K562 (cell line): Measurements from ENCODE around the gene GRB2. TPM values are rescaled to one million over a fixed set of nuclear protein-coding genes. Genes with fewer than 3 reads are reported as not detected.

ENCODE experiments used
- ADNP ChIP-seq: fragments of 200-800 bp; sonication (Bioruptor generic); IDR thresholded peaks from 2 replicates; pipeline ENCODE4 v1.6.1; 2016; ENCODE audit warnings: missing genetic modification characterization, missing compliant biosample characterization
- ARID1B ChIP-seq: fragments of 450-650 bp; IDR thresholded peaks from 2 replicates; pipeline ENCODE4 v1.6.1; 2016; ENCODE audit warnings: antibody characterized with exemption, mild to moderate bottlenecking, inconsistent platforms
- BACH1 ChIP-seq: fragments of 200-800 bp; sonication (Bioruptor generic); IDR thresholded peaks from 2 replicates; pipeline ENCODE4 v1.6.1; 2016; ENCODE audit warnings: missing genetic modification characterization, missing compliant biosample characterization
- BDP1 ChIP-seq: IDR thresholded peaks from 3 replicates; pipeline ENCODE4 v1.6.1; 2011; ENCODE audit not compliant: insufficient read length, insufficient read depth
- BRF2 ChIP-seq: IDR thresholded peaks from 3 replicates; pipeline ENCODE4 v1.6.1; 2011; ENCODE audit warnings: borderline replicate concordance, mild to moderate bottlenecking; ENCODE audit not compliant: insufficient read length, insufficient read depth
- CBFA2T3 ChIP-seq: fragments of 450-650 bp; IDR thresholded peaks from 2 replicates; pipeline ENCODE4 v1.6.1; 2017
- CSDE1 ChIP-seq, 2 experiments: fragments of 450-650 bp; IDR thresholded peaks; 2 replicates each; pipeline ENCODE4 v1.6.1; 2016; ENCODE audit warnings: mild to moderate bottlenecking in 1 of 2
- ETV1 ChIP-seq: fragments of 450-650 bp; conservative IDR thresholded peaks from 2 replicates; pipeline ENCODE4 v1.6.1; 2016; ENCODE audit warnings: missing genetic modification characterization, control low read depth, low read depth, missing compliant biosample characterization
- FOXM1 ChIP-seq, 2 experiments: fragments of 450-650 bp in 1 of 2; sonication (generic) in 1 of 2; formaldehyde crosslinking in 1 of 2; IDR thresholded peaks; 2 replicates each; pipeline versions ENCODE4 v1.6.1 to v1.9.0; 2017 to 2022; ENCODE audit warnings: low read depth in 2 of 2, mild to moderate bottlenecking in 2 of 2, missing genetic modification reagents in 1 of 2, moderate library complexity in 1 of 2
- FUS ChIP-seq: fragments of 200-400 bp; formaldehyde crosslinking; optimal IDR thresholded peaks from 2 replicates; pipeline ENCODE3; 2017; ENCODE audit warnings: low read depth, low read length
- HDAC1 ChIP-seq, 2 experiments: fragments of 450-650 bp; IDR thresholded peaks; 2 replicates each; pipeline ENCODE4 v1.6.1; 2016 to 2017; ENCODE audit warnings: inconsistent platforms in 1 of 2, mild to moderate bottlenecking in 1 of 2, moderate library complexity in 1 of 2
- HOMEZ ChIP-seq: fragments of 250-450 bp; sonication (Bioruptor Pico); IDR thresholded peaks from 2 replicates; pipeline ENCODE4 v1.4.0; 2020; ENCODE audit warnings: mild to moderate bottlenecking, moderate library complexity
- MCM3 ChIP-seq: fragments of 450-650 bp; IDR thresholded peaks from 2 replicates; pipeline ENCODE4 v1.6.1; 2016
- PHF20 ChIP-seq: fragments of 450-650 bp; IDR thresholded peaks from 2 replicates; pipeline ENCODE4 v1.6.1; 2018; ENCODE audit not compliant: partially characterized antibody
- RAD21 ChIP-seq, 2 experiments: fragments of 250-450 bp in 1 of 2; fragments of 450-650 bp in 1 of 2; sonication (Bioruptor Pico) in 1 of 2; formaldehyde crosslinking in 1 of 2; IDR thresholded peaks in 1 of 2; conservative IDR thresholded peaks in 1 of 2; 2 replicates each; pipeline versions ENCODE4 v1.4.0 to v1.8.0; 2020 to 2022; ENCODE audit warnings: mild to moderate bottlenecking in 2 of 2, moderate library complexity in 1 of 2
- RB1 ChIP-seq: fragments of 450-650 bp; IDR thresholded peaks from 2 replicates; pipeline ENCODE4 v1.6.1; 2017; ENCODE audit warnings: low read depth, mild to moderate bottlenecking
- SIN3A ChIP-seq, 2 experiments: fragments of 150-350 bp in 1 of 2; IDR thresholded peaks; 2 replicates each; pipeline ENCODE4 v1.6.1; 2011 to 2016; ENCODE audit warnings: borderline replicate concordance in 2 of 2, low read depth in 2 of 2, low read length in 2 of 2, mild to moderate bottlenecking in 2 of 2, moderate library complexity in 2 of 2; ENCODE audit not compliant: control insufficient read depth in 1 of 2
- U2AF1 ChIP-seq: fragments of 200-400 bp; formaldehyde crosslinking; optimal IDR thresholded peaks from 2 replicates; pipeline ENCODE3; 2017; ENCODE audit warnings: mild to moderate bottlenecking, low read depth, low read length, moderate library complexity
- ZBTB12 ChIP-seq: fragments of 250-450 bp; sonication (Bioruptor Pico); IDR thresholded peaks from 2 replicates; pipeline ENCODE4 v1.4.0; 2020
- ZNF23 ChIP-seq: fragments of 250-450 bp; sonication (Bioruptor Pico); IDR thresholded peaks from 2 replicates; pipeline ENCODE4 v1.4.0; 2020; ENCODE audit warnings: mild to moderate bottlenecking
- ZNF24 ChIP-seq: fragments of 450-650 bp; IDR thresholded peaks from 2 replicates; pipeline ENCODE4 v1.6.1; 2016
- ZNF280A ChIP-seq: fragments of 450-650 bp; IDR thresholded peaks from 2 replicates; pipeline ENCODE4 v1.6.1; 2018; ENCODE audit warnings: mild to moderate bottlenecking, low read depth; ENCODE audit not compliant: partially characterized antibody
- ZNF561 ChIP-seq: fragments of 450-650 bp; formaldehyde crosslinking; conservative IDR thresholded peaks from 2 replicates; pipeline ENCODE4 v1.4.0; 2020; ENCODE audit warnings: mild to moderate bottlenecking, moderate library complexity
- polyA plus RNA-seq, 8 experiments: library from polyadenylated mRNA; depleted of rRNA in 4 of 8; stranded (reverse) in 5 of 8; unstranded in 3 of 8; fragments of >200 nt; fragmentation: Nextera tagmentation in 2 of 8; fragmentation: Illumina TruSeq in 1 of 8; extraction: Ambion mirVana in 2 of 8; extraction: Trizol in 1 of 8; gene quantifications; 2 replicates each; pipeline versions ENCODE4 v1.2.1 to v1.2.3, GENCODE V29; 2011 to 2014; ENCODE audit warnings: inconsistent platforms in 1 of 8, missing spikeins in 1 of 8
- total RNA-seq, 7 experiments: library from RNA; depleted of rRNA in 6 of 7; stranded (reverse); fragments of >200 nt in 6 of 7; fragmentation: Illumina TruSeq in 2 of 7; extraction: Trizol in 2 of 7; gene quantifications; 2 replicates each; pipeline versions ENCODE4 v1.2.1 to v1.2.3, GENCODE V29; 2011 to 2021; ENCODE audit warnings: low replicate concordance in 1 of 7

The GRB2 gene
- total and polyA plus RNA-seq, 9 of the 15 experiments (the other 6 are each of a cell fraction or from before 2014, with no cell fraction given) = 57.2 to 136 (median 84.8) TPM

- TF ChIP-seq HDAC1 (IDR thresholded peaks at IDR 0.05) (peak in 1 of 2 experiments; percentile 87; a peak in 2 of 4 replicates), BACH1 (no peak), FOXM1 (IDR thresholded peaks at IDR 0.05; ENCODE audit: low read depth) (no peak), FOXM1 (CRISPR knock-in tag; IDR thresholded peaks at IDR 0.05; ENCODE audit: low read depth) (peak; percentile 44; the same call in 1 of the 2 replicates), CBFA2T3 (no peak), MCM3 (no peak), ARID1B (no peak), CSDE1 (IDR thresholded peaks at IDR 0.05) (no peak), BRF2 (no peak), ZBTB12 (peak; percentile 90), U2AF1 (peak; percentile 85), SIN3A (IDR thresholded peaks at IDR 0.05; ENCODE audit: borderline replicate concordance in 2 of 2, control insufficient read depth in 1 of 2, low read depth in 2 of 2, low read length in 2 of 2) (peak in 1 of 2 experiments; percentile 87; a peak in 3 of 4 replicates), ADNP (no peak), PHF20 (peak; percentile 83), ZNF280A (no peak), BDP1 (no peak), ZNF561 (CRISPR knock-in tag) (no peak), ZNF23 (no peak), ZNF24 (peak; percentile 56; the same call in 1 of the 2 replicates), HOMEZ (CRISPR knock-in tag) (no peak), ETV1 (tag) (peak; percentile 37), RAD21 (CRISPR knock-in tag; conservative IDR thresholded peaks at IDR 0.05 in 1 of 2, IDR thresholded peaks at IDR 0.05 in 1 of 2) (peak; percentile 13 to 64; a peak in 2 of 4 replicates), FUS (peak; percentile 65), RB1 (peak; percentile 97)
Observed at GRCh38 chr17:75271233-75271954, 134.1 kb downstream of the GRB2 start (continued).
